Right lobe of liver (tissue), 4 donors: ENCODE results near the gene MYADML2.

Source experiments
- CTCF ChIP-seq, 4 donors: fragments of 200-600 bp in 3 of 4; fragments of 450-650 bp in 1 of 4; IDR thresholded peaks; one replicate each; pipeline versions ENCODE4 v1.5.1 to v1.8.0; 2016 to 2022; ENCODE audit warnings: antibody characterized with exemption in 4 of 4, mild to moderate bottlenecking in 2 of 4
- POLR2A ChIP-seq: fragments of 450-650 bp; IDR thresholded peaks from one replicate; pipeline ENCODE4 v1.6.1; 2017; ENCODE audit warnings: antibody characterized with exemption, mild to moderate bottlenecking
- donor health status: DM: no; HTN: no; CAD: no.
- donor health status: DM: no; HTN: no; CAD: no.
- donor health status: DM: no; HTN: yes; CAD: no.

GRCh38 chr17:81898885-81899284 is 48.1 kb downstream of the MYADML2 start:
- TF ChIP-seq CTCF (IDR thresholded peaks at IDR 0.05) (no peak), POLR2A (no peak)
